HG02759 (cell line): ENCODE measurements around the gene PRKAR1B.

Source experiments
- ATAC-seq: cut with Tn5 transposase; IDR thresholded peaks from one replicate; pipeline ENCODE4 v1.9.1; 2021; ENCODE audit warnings: mild to moderate bottlenecking, moderate library complexity; ENCODE audit not compliant: unreplicated experiment

PRKAR1B gene

DNA sequence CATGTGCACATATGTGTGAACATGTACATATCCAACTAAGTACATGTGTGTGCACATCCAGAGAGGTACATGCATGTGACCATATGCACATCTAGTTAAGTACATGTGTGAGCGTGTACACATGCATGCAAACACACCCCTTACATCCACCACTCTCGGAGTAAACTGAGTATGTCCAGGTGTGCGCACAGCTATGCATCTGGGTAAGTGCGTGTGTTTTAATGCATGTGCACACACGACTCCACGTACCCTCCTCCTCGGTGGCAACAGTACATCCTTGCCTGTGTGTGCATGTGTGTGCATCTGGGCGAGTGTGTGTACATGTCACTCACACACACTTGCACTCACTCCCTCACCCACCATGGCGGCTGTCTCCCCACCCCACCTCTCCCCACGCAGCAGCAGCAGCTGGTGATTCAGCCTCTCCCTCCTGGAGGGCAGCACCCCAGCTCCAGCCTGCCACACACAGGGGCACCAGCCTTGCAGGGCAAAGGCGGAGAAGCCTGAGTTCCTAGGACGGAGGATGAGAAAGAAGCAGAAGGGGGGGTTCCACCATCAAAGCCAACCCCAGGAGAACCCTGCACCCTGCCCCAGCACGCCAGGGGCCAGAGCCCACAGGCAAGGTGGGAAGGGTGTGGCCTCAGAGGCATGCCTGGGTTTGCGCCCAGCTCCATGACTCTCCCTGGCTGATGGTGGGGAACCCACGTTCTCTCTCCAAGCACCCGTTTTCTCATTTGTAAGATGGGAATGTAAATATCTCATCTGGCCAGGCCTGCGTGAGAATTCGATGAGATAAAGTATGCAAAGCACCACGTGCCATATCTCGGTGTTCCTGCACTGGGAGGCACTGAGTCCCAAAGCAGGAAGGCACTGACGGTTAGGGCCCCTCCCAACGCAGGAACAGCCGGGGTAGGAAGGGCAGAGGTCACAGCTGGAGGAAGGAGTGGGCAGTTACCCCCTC lies 28.3 kb downstream of the PRKAR1B start:
- ATAC-seq: no peak

DNA sequence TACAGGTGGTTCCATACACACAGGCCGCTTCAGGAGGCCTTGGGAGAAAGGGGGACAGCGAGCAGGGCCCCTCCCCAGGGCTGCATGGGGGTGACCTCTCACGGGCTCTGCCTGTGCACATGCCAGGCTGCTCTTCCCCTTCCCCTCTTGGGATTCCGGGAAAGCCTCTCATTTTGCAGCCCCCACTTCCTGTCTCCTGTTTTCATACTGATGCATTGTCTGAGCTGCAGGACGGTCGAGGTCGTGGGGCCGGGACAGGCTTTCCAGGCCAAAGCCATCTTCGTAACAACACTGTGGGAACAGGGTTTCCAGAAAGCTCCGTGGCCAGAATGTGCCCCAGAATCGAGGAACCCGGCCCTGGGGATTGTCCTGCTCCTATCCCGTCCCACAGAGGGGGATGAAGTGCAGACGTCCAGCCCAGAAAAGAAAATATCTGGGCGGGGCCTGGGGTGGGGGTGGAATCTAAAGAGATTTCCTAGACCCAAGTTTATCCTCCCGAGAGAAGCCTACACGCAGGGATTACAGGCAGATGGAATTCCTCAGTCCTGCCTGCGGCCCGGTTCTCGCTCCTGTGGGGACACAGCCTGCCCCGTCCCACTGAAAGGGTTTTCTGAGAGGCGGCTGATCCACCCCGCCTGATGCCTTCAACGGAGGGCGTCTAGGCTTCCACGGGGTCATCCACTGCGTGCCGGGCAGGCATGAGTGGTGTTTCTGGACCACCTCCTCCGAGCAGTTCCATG lies 30.1 kb downstream of the PRKAR1B start:
- ATAC-seq: no peak

DNA sequence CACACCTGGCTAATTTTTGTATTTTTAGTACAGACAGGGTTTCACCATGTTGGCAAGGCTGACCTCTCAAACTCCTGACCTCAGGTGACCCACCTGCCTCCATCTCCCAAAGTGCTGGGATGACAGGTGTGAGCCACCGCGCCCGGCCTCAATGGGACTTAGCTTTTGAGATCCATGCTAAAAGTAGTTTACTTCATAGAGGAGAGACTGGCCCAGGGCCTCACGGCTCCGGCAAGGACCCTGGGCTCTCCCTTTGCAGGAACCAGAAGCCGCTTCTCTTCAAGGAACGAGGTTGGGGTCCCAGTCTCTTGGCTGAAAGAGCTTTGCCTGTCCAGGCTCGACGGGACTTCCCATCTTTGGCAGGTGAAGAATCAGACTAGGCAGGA lies 30.7 kb downstream of the PRKAR1B start:
- ATAC-seq: no peak

DNA sequence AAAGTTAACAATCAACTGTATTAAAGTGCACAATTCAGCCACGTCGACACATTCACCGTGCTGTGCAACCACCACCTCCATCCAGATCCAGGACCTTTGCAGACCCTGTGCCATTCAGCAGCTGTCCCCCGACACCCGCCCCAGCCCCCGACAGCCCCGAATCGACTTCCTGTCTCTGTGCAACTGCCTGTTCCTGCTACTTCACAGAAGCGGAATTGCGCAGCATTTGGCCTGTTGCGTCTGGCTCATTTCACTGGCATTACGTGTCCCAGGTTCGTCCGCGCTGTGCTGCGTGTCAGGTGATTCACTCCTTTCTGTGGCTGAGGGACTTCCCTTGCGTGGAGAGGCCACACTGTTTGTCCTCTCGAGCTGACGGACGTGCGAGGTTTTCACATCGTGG lies 33.8 kb downstream of the PRKAR1B start:
- no peak for ATAC-seq

DNA sequence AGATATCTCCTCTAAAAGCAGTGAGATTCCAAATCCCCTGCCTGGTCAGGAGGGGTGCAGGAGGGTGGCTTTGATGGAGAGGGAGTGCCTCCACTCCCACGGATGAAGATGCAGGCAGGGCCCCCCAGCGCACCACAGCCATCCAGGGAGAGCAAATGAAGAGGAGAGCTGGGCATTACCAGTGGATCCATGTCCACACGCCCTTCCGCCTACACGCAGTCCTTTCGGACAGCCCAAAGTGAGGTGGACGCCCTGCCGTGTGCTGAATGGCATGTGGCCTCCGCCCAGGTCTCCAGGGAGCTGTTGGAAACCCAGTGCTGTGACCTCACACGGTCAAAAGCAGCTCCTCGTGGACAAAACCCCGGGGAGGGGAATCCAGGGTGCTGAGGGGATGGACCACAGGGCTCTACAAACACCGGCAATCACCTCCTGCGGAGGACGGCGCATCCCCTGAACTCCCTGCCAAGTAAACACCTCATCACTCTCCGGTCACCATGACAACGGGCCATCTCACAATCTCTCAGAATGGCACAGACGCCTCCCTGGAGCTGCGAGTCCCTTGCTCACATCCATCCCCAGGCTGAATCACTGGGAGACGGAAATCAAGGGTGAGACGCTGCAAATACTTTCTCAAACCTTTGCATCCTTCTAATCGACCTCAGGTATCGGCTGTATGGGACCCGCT lies 35.6 kb downstream of the PRKAR1B start:
- no peak for ATAC-seq

DNA sequence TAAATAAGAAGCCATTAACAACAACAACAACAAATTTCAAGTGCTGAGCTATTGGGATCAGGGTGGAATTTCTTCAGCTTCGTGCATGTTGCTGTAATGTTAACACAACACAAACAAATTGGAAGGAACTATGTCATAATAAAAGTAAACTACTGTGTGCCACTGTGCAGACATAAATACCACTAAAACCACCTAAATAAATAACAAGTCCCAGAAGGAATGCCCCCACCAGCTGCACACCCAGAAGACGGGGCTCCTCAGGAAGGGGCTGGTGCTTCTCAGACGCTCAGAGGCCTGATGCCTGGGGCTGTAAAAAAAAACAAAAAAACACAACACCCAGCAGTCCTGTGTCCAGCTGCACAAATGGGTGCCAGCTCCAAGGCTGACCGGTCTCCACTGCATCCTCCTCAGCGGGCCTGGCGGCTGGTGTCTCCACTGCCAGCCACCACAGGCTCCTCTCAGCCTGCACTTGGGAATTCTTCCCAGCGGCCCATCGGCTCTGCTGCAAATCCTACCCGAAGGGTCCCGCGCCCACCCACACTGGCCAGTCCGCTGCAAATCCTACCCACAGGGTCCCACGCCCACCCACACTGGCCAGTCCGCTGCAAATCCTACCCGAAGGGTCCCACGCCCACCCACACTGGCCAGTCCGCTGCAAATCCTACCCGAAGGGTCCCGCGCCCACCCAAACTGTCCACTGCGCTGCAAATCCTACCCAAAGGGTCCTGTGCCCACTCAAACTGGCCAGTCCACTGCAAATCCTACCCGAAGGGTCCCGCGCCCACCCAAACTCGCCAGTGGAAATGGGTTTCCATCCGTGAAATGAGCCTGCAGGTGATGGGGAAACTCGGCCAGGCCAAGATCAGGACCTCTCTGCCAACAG lies 36.4 kb downstream of the PRKAR1B start:
- no peak for ATAC-seq

DNA sequence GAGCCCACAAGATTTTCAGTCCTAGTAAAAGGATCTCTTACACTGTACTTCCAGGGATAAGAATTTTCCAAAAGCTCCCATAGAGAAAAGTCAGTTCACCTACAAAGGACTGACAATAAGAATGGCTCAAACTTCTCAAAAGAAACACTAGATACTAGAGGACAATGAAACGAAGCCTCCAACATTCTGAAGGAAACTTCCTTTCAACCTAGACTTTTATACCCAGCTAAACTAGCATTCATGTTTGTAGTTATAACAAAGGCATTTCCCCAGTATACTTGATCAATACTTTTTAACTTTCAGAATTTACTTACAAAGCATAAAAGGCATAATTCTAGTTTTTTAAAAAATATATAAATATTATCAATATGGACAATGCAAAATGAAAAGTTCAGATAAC lies 41.5 kb downstream of the PRKAR1B start:
- no peak for ATAC-seq

DNA sequence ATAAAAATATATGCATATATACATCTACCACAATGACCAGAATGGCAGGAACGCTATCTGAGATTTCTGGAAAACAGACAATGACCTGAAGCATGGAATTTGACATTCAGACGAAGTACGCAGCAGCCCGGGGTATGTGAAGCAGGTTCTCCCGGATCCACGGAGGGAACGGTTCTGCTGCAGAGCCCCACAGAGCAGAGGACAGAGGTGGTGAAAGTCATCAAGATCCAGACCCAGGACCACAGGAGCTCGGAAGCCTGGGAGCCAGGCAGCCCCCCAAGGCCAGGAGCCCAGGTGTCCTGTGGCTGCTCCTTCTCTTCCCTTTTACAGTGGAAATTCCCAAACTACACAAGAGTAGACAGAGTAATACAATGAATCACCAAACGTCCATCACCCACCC lies 42.7 kb downstream of the PRKAR1B start:
- ATAC-seq: no peak

DNA sequence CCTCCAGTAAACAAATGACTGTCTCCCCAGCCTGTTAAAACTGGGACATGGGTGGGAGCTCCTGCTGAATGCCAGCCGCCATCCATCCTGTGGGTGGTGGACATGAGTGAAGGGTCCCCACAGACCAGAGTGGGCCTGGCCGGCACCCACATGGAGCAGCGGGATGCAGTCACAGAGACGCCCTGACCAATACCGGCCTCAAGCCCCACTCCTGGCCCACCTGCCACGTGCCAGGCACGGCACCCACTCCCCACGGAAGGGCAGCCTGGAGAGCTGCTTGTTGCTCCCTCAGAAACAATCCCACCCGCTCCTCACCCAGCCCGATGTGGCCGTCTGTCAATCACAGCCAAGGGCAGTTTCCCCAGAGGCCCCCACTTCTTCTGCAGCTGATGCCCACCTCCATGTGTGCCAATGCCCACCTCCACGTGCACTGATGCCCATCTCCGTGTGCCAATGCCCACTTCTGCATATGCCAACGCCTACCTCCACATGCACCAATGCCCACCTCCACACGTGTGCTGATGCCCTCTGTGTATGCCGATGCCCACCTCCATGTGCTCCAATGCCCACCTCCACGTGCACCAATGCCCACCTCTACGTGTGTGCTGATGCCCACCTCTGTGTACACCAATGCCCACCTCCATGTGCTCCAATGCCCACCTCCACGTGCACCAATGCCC lies 43.4 kb downstream of the PRKAR1B start:
- no peak for ATAC-seq

DNA sequence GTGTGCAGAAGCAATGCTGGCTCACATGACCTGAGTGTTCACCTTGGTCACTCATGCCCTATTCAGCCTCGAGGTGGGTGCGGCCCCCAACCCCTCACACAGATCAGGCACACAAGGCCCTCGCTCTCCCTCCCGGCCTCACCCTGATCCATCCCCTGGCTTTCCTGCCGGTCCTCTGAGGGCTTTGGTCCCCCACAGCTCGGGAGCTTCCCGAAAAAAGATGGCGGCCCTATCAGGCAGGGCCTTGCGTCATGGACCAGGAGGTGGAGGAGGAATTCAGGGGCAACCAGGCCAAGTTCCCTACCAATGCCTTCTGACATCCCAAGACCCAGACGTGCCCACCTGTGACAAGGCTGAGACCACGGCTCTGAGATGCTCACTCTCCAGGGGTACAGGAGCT lies 44.3 kb downstream of the PRKAR1B start:
- ATAC-seq: no peak

DNA sequence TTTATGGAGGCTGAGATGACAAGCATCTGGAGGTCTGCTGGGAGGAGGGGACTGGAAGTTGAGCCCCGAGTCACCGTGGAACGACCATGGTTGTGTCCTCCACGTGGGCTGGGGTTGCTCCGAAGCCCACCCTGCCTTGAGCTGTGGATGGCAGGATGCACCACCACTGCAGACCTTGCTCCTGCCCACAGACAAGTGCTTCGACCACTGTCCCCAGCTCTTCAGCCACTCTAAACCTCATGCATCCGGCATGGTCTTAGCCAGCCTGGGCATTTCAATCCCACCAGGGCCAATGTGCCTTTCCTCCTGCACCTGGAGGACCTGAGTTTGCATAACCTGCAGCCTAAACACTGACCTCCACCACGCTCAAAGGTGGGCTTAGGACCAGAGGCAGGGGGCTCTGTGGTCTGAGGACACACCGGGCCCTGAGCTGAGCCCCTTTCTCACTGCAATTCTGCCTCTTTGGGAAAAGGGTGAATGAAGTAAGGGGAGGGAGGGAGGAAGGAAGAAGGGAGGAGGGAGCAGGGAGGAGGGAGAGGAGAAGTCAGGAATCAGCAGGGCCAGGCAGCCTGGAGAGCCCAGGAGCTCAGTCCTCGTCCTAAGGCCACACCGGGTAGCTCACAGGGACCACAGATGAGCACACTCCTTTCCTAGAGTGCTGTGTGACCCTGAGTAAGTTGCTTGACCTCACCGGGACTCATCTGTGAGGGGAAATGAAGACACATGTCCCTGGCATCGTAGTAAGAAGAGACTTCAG lies 45.4 kb downstream of the PRKAR1B start:
- ATAC-seq: no peak

DNA sequence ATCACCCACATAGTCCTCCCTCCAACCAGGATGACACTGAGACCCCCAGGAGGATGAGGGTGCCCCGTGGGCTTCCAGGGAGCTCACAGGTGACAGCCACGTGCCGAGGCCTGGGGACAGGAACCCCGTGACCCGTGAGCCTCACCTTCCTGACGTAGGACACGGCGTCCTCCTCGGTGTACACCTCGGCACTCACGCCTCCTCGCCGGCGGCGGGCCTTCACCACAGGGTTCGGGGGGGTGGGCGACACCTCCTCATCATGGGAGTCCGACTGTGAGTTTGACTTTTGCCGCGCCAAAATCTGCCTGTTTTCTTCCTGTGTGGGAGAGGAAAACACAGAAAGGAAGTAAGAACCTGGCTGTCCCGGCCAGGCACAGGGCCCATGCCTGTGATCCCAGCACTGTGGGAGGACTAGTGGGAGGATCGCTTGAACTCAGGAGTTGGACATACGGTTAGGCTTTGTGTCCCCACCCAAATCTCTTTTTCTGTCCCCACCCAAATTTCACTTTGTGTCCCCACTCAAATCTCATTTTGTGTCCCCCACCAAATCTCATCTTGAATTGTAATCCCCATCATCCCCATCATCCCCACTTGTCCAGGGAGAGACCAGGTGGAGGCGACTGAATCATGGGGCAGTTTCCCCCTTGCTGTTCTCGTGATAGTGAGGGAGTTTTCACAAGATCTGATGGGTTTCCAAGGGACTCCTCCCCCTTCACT lies 46.5 kb downstream of the PRKAR1B start:
- ATAC-seq: no peak

DNA sequence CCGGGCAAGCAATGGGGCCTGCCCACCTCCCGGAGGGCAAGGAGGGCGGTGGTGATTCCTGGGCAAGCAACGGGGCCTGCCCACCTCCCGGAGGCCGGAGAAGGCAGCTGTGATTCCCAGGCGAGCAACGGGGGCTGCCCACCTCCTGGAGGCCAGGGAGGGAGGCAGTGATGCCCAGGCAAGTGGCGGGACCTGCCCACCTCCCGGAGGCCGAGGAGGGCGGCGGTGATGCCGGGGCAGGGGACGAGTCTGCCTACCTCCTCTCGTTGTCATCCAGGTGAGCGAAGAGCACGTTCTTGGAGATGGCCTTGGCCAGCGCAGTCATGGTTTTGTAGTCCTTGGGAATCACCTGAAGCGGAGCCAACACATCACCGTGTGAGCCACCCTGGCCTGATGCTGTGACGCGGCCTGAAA lies 50.1 kb downstream of the PRKAR1B start:
- ATAC-seq: no peak

DNA sequence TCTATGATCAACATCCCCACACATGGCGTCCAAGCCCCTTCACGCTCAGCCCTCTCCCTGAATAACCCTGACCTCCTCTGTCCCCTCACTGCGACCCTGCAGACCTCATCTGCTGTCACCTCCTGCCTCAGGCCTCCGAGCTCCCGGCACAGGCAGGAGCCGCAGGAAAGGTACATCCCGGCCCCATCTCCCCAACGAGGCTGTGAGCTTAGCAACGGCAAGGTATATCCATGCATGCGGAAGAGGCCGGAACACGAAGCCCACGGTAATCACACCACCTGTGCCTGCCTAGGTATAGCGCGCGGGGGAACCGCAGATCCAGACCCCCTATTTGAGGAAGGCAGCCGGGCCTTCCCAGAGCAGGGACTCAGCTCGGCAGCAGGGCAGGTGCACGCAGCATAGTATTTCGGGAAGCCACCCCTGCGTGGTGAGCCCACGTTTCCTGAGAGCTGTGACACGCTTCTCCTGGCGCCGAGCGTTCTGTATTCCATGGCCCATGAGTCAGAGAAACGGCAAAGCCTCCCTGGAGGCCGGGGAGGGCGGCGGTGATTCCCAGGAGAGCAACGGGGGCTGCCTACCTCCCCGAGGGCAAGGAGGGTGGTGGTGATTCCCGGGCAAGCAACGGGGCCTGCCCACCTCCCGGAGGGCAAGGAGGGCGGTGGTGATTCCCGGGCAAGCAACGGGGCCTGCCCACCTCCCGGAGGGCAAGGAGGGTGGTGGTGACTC lies 50.7 kb downstream of the PRKAR1B start:
- ATAC-seq: no peak

DNA sequence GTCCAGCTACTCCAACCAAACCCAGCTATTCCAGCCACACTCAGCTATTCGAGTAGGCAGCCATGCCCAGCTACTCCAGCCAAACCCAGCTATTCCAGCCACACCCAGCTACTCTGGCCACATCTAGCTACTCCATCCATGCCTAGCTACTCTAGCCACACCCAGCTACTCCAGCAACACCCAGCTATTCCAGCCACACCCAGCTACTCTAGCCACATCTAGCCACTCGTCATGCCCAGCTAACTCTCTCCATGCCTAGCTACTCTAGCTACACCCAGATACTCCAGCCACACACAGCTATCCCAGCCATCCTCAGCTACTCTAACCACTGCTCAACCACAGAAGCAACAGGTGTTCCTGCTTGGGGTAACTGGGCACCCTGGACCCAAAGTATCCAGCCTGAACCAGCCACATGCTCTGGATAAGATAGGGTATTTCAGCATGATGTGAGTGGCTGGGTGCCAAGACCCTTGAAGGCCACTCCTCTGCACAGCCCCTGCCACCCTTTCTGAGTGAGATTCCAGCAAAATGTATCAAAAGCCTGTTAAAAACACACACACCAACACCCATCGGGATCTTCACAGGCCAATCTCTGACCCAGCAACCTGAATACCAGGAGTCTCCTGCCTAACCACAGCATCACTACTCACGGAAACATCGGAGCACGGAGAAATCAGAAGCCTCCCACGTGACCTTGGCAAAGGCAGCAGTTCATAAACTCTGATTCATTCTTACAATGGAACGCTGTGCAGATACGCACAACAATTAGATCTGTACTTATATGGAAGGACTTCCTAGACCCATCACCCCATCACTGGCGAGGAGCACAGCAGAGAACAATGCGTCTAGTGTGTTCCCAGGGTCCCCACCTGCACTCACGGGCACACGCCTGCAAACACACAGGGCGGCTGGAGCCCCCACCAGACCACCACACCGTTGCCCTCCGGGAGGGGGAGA lies 52.3 kb downstream of the PRKAR1B start:
- no peak for ATAC-seq

DNA sequence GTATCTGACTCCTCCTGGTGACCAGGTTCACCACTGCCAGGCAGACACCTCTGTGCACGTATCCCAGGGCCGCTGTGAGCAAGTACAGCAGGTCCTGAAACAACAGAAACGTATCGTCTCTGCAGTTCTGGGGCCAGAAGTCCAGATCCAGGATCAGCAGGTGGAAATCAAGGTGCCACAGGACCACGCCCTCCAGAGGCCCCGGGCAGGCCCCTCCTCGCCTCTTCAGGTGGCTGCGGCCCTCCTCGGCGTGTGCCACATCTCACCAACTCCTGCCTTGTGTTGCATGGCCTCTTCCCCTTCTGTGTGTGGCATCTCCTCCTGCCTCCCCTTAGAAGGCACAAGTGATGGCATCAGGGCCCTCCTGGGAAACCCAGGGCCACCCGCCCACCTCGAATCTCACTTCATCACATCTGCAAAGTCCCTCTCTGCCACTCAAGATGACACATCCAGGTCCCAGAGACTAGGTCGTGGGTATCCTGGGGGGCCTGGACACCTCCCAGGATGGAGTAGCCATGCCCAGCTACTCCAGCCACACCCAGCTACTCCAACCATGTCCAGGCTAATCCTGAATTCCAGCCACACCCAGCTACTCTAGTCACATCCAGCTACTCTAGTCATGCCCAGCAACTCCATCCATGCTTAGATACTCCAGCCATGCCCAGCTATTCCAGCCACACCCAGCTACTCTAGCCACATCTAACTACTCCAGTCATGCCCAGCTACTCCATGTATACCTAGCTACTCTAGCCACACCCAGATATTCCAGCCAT lies 53.2 kb downstream of the PRKAR1B start:
- ATAC-seq: no peak
